Upper lobe of right lung (tissue), 1 donor: ENCODE results near the gene CDKL4. TPM values are rescaled to one million over a fixed set of nuclear protein-coding genes. Genes with fewer than 3 reads are reported as not detected.
"Not testable (repeated sequence)": the region's sequence is repeated elsewhere in the genome, so short reads cannot be mapped to it uniquely, and the experiment has no call there.

Experiments used
- ATAC-seq: fragments of 200-7000 bp; cut with Tn5 transposase; one replicate; pipeline ENCODE4 v1.9.1; 2020; ENCODE audit warnings: mild to moderate bottlenecking, moderate library complexity
- DNase-seq: peaks from one replicate; pipeline ENCODE4 v3.0.0-alpha.2; 2020
- H3K27ac ChIP-seq: fragments of 200-600 bp; one replicate; pipeline ENCODE4 v1.8.0; 2022
- H3K27me3 ChIP-seq: fragments of 200-600 bp; one replicate; pipeline ENCODE4 v1.8.0; 2022; ENCODE audit warnings: mild to moderate bottlenecking
- H3K36me3 ChIP-seq: fragments of 200-600 bp; one replicate; pipeline ENCODE4 v1.8.0; 2022
- H3K4me1 ChIP-seq: fragments of 200-600 bp; one replicate; pipeline ENCODE4 v1.8.0; 2022
- H3K4me3 ChIP-seq: fragments of 200-600 bp; one replicate; pipeline ENCODE4 v1.8.0; 2022; ENCODE audit warnings: mild to moderate bottlenecking
- H3K9me3 ChIP-seq: fragments of 200-600 bp; one replicate; pipeline ENCODE4 v1.8.0; 2022
- CTCF ChIP-seq: fragments of 200-600 bp; IDR thresholded peaks from one replicate; pipeline ENCODE4 v1.8.0; 2022; ENCODE audit warnings: antibody characterized with exemption
- intact Hi-C: fragments of 100-400 bp; cut with DNase I; formaldehyde crosslinking; loops from one replicate; pipeline ENCODE4 v1.11.0; 2022
- total RNA-seq: library from RNA; stranded (reverse); fragmentation: NEBNext Ultra II Directional; extraction: Animal tissue kit (Norgen Biotek cat#: 25700); gene quantifications from one replicate; pipeline ENCODE4 v1.2.1, GENCODE V29; 2021
- donor health status: DM: no; HTN: yes; CAD: no; lungs with severe emphysema.

The CDKL4 gene
- total RNA-seq, 1 donor from 2014 or later = 2.1 TPM

- intact Hi-C loops = no loop called here
- Histone ChIP-seq H3K9me3 (no peaks in the 10 kb centered on the region), H3K36me3 (peaks cover 90% of the 10 kb centered on the region), H3K4me3 (no peak overlapping the region), H3K27me3 (no peaks in the 10 kb centered on the region), H3K4me1 (no peaks in the 10 kb centered on the region), H3K27ac (no peak overlapping the region)
- ATAC-seq (no peak), DNase-seq (no peak)
- no peak for TF ChIP-seq CTCF
Observed at GRCh38 chr2:39260087-39260486, 16.3 kb upstream of the CDKL4 start.

GRCh38 chr2:39256040-39256439, 12.3 kb upstream of the CDKL4 start:
- intact Hi-C loops = no loop called here
- DNase-seq = no peak
- no peak for ATAC-seq
- no peak overlapping the region for H3K27ac ChIP-seq
- no peak for TF ChIP-seq CTCF
- peaks cover 96% of the 10 kb centered on the region for H3K36me3 ChIP-seq
- H3K27me3 ChIP-seq = no peaks in the 10 kb centered on the region
- no peaks in the 10 kb centered on the region for H3K4me1 ChIP-seq
- no peaks in the 10 kb centered on the region for H3K9me3 ChIP-seq
- H3K4me3 ChIP-seq = no peak overlapping the region

GRCh38 chr2:39252888-39253518, 9.2 kb upstream of the CDKL4 start:
- Histone ChIP-seq H3K27me3 (no peaks in the 10 kb centered on the region), H3K27ac (no peak overlapping the region), H3K4me1 (no peaks in the 10 kb centered on the region), H3K4me3 (no peak overlapping the region), H3K9me3 (no peaks in the 10 kb centered on the region), H3K36me3 (peaks cover 85% of the 10 kb centered on the region)
- ATAC-seq (no peak), DNase-seq (no peak)
- no peak for TF ChIP-seq CTCF
- intact Hi-C loops = no loop called here

GRCh38 chr2:39247512-39248043, 3.8 kb upstream of the CDKL4 start:
- H3K4me3 ChIP-seq = no peak overlapping the region
- TF ChIP-seq CTCF = no peak
- no peaks in the 10 kb centered on the region for H3K4me1 ChIP-seq
- intact Hi-C loops = no loop called here
- no peaks in the 10 kb centered on the region for H3K27me3 ChIP-seq
- no peak for DNase-seq
- H3K9me3 ChIP-seq = no peaks in the 10 kb centered on the region
- no peak overlapping the region for H3K27ac ChIP-seq
- peaks cover 34% of the 10 kb centered on the region for H3K36me3 ChIP-seq
- no peak for ATAC-seq

GRCh38 chr2:39246382-39246980, 2.7 kb upstream of the CDKL4 start:
- no peak for DNase-seq
- Histone ChIP-seq H3K27me3 (no peaks in the 10 kb centered on the region), H3K27ac (no peak overlapping the region), H3K9me3 (no peaks in the 10 kb centered on the region), H3K4me1 (no peaks in the 10 kb centered on the region), H3K36me3 (peaks cover 23% of the 10 kb centered on the region), H3K4me3 (no peak overlapping the region)
- intact Hi-C loops = no loop called here
- no peak for ATAC-seq
- TF ChIP-seq CTCF = no peak

GRCh38 chr2:39244963-39245625, 1.3 kb upstream of the CDKL4 start:
- ATAC-seq = peak; percentile 50
- peak overlapping the region; percentile 21 for H3K4me3 ChIP-seq
- H3K36me3 ChIP-seq, H3K4me1 ChIP-seq, intact Hi-C loops, H3K27ac ChIP-seq, DNase-seq, H3K27me3 ChIP-seq, H3K9me3 ChIP-seq: not testable (repeated sequence)

- H3K9me3 ChIP-seq, DNase-seq, H3K4me1 ChIP-seq, intact Hi-C loops, H3K27ac ChIP-seq, H3K36me3 ChIP-seq, H3K27me3 ChIP-seq, ATAC-seq: not testable (repeated sequence)
- H3K4me3 ChIP-seq = peak overlapping the region; percentile 38
Observed at GRCh38 chr2:39244241-39244862, 582 bp upstream of the CDKL4 start.
